ENCODE measurements around the gene SDHB.
A peak's percentile ranks its signal among the peaks of the same experiment; 100 is the strongest.

Gene SDHB

GRCh38 chr1:17060306-17060749 is 6.5 kb upstream of the SDHB start:
- no peak overlapping the region for H3K4me3 ChIP-seq (ENCODE audit: low read length)
- DNase-seq (ENCODE audit: low read depth): no peak
- TF ChIP-seq CTCF (IDR thresholded peaks at IDR 0.05; ENCODE audit: insufficient read depth, low read depth, low read length, missing control alignments): no peak

- peak; percentile 85 for DNase-seq (ENCODE audit: low read depth)
- peak; percentile 90 for TF ChIP-seq CTCF (IDR thresholded peaks at IDR 0.05; ENCODE audit: insufficient read depth, low read depth, low read length, missing control alignments)
- no peak overlapping the region for H3K4me3 ChIP-seq (ENCODE audit: low read length)
These were observed 5.8 kb upstream of the SDHB start for GRCh38 chr1:17059391-17060305.

- no peak for TF ChIP-seq CTCF (IDR thresholded peaks at IDR 0.05; ENCODE audit: insufficient read depth, low read depth, low read length, missing control alignments)
- H3K4me3 ChIP-seq (ENCODE audit: low read length): no peak overlapping the region
- no peak for DNase-seq (ENCODE audit: low read depth)
These were observed 2.7 kb upstream of the SDHB start for GRCh38 chr1:17056551-17056950.

- no peak for TF ChIP-seq CTCF (IDR thresholded peaks at IDR 0.05; ENCODE audit: insufficient read depth, low read depth, low read length, missing control alignments)
- no peak for DNase-seq (ENCODE audit: low read depth)
- H3K4me3 ChIP-seq (ENCODE audit: low read length): no peak overlapping the region
These were observed 2.0 kb upstream of the SDHB start for GRCh38 chr1:17055801-17056200.

GRCh38 chr1:17053086-17053684 is 647 bp downstream of the SDHB start:
- no peak for DNase-seq (ENCODE audit: low read depth)
- peak overlapping the region; percentile 95 for H3K4me3 ChIP-seq (ENCODE audit: low read length)
- no peak for TF ChIP-seq CTCF (IDR thresholded peaks at IDR 0.05; ENCODE audit: insufficient read depth, low read depth, low read length, missing control alignments)

GRCh38 chr1:17052641-17053040 is 1.2 kb downstream of the SDHB start:
- DNase-seq (ENCODE audit: low read depth): no peak
- H3K4me3 ChIP-seq (ENCODE audit: low read length): peak overlapping the region; percentile 95
- TF ChIP-seq CTCF (IDR thresholded peaks at IDR 0.05; ENCODE audit: insufficient read depth, low read depth, low read length, missing control alignments): no peak

Data from epithelial cell of esophagus (primary cell).